ENCODE measurements around the gene BACE2.

DNA sequence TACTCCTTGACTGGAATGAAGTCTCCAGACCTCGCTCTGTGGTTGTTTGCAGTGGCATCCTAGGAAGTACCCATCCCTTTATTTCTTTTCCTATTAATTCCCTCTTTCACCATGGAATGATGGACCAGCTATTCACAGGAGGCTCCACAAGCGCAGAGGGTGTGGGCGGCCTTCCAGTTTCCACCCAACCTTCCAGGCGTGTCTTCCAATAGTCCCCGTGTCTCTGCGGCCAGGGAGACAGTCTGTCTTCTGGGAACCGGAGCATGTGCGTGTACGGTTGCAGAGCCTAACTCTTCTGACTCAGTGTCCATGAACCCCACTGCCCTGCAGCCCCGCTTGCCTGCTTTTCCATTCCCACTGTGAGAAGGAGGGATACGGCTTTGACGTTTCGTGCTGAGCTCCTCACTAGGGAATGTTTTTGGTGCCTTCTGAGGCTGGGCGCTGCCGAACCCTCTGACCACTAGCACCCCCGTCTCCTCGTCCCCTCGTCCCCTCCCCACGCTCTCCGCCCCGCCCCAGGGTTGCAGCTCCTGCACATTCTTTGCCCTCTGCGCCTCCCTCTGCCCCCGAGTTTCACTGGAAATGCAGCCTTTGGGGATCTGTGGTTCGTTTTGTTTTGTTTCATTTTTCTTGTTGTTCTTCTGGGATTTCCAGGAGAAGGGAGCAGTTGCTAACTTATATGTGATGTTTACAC is 122.3 kb downstream of the BACE2 start:
- no peak for TF ChIP-seq EZH2 (IDR thresholded peaks at IDR 0.05; ENCODE audit: low read length, missing control alignments)
- TF ChIP-seq, protein P1, sequence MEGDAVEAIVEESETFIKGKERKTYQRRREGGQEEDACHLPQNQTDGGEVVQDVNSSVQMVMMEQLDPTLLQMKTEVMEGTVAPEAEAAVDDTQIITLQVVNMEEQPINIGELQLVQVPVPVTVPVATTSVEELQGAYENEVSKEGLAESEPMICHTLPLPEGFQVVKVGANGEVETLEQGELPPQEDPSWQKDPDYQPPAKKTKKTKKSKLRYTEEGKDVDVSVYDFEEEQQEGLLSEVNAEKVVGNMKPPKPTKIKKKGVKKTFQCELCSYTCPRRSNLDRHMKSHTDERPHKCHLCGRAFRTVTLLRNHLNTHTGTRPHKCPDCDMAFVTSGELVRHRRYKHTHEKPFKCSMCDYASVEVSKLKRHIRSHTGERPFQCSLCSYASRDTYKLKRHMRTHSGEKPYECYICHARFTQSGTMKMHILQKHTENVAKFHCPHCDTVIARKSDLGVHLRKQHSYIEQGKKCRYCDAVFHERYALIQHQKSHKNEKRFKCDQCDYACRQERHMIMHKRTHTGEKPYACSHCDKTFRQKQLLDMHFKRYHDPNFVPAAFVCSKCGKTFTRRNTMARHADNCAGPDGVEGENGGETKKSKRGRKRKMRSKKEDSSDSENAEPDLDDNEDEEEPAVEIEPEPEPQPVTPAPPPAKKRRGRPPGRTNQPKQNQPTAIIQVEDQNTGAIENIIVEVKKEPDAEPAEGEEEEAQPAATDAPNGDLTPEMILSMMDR (conservative IDR thresholded peaks at IDR 0.05 in 1 of 2, IDR thresholded peaks at IDR 0.05 in 1 of 2; ENCODE audit: low read depth in 1 of 2, low read length in 2 of 2): no peak

Measured in fibroblast of lung (primary cell).